HCT116 (cell line): Measurements from ENCODE around the gene NAB2. TPM values are rescaled to one million over a fixed set of nuclear protein-coding genes. Genes with fewer than 3 reads are reported as not detected.

Experiments
- ATAC-seq: fragments of 200-7000 bp; cut with Tn5 transposase; 2 replicates; pipeline ENCODE4 v1.9.1; 2020; ENCODE audit warnings: mild to moderate bottlenecking, moderate library complexity
- BruUV-seq: library from RNA; stranded (reverse); fragments of 400-500 nt; replicated peaks from 2 replicates; lab custom pipeline; 2021; lab: Mats Ljungman, UMichigan
- CTCF ChIA-PET: fragments of 300-600 bp; sonication (Branson Sonifier 250); formaldehyde crosslinking; loops from one replicate; lab custom pipeline; 2021; ENCODE audit warnings: antibody characterized with exemption; lab: Charles Lee
- POLR2A ChIA-PET: fragments of 300-600, 350-600 bp; sonication (Branson Sonifier 250); formaldehyde crosslinking; loops from one replicate; lab custom pipeline; 2021; ENCODE audit warnings: antibody characterized with exemption; lab: Charles Lee
- RAD21 ChIA-PET, 2 experiments: fragments of 300-600 bp; sonication (Branson Sonifier 250); formaldehyde crosslinking; loops; one replicate each; lab custom pipeline; 2023; ENCODE audit warnings: low total read pairs in 2 of 2; ENCODE audit not compliant: uncharacterized antibody in 2 of 2, unreplicated experiment in 2 of 2, low non-redundant PET in 1 of 2; lab: Charles Lee
- DNase-seq: peaks from one replicate; pipeline ENCODE4 v3.0.0-alpha.2; 2010; ENCODE audit warnings: low read depth, low spot score
- H2AFZ ChIP-seq: fragments of 200-600 bp; shearing (Covaris generic), sonication (generic); 2 replicates; pipeline ENCODE4 v1.6.1; 2017; ENCODE audit warnings: low read depth, mixed run types, mixed read lengths, antibody characterized with exemption, low read length; ENCODE audit not compliant: poor library complexity, severe bottlenecking
- H3K27ac ChIP-seq: 2 replicates; pipeline ENCODE4 v1.5.1; 2012; ENCODE audit warnings: low read depth, low read length
- H3K27me3 ChIP-seq: fragments of 200-600 bp; sonication (generic); 2 replicates; pipeline ENCODE4 v1.6.1; 2016; ENCODE audit warnings: mixed run types, low read length, mixed read lengths; ENCODE audit not compliant: insufficient read depth
- H3K36me3 ChIP-seq, 2 experiments: fragments of 200-500 bp in 1 of 2; fragments of 200-600 bp in 1 of 2; sonication (Bioruptor generic) in 1 of 2; sonication (generic) in 1 of 2; 2 replicates each; pipeline versions ENCODE4 v1.5.1 to v1.6.1; 2014 to 2016; ENCODE audit warnings: low read length in 2 of 2, inconsistent platforms in 1 of 2, mixed read lengths in 1 of 2, mixed run types in 1 of 2; ENCODE audit not compliant: insufficient read depth in 2 of 2, control insufficient read depth in 1 of 2
- H3K4me1 ChIP-seq, 2 experiments: fragments of 200-600 bp in 1 of 2; sonication (generic) in 1 of 2; 2 replicates each; pipeline versions ENCODE4 v1.5.1 to v1.6.1; 2012 to 2017; ENCODE audit warnings: low read length in 2 of 2, inconsistent platforms in 1 of 2, mild to moderate bottlenecking in 1 of 2, mixed read lengths in 1 of 2, mixed run types in 1 of 2, moderate library complexity in 1 of 2; ENCODE audit not compliant: insufficient read depth in 2 of 2, control insufficient read depth in 1 of 2
- H3K4me2 ChIP-seq: fragments of 200-600 bp; sonication (generic); 2 replicates; pipeline ENCODE4 v1.6.1; 2017; ENCODE audit warnings: mixed run types, low read length, mixed read lengths
- H3K4me3 ChIP-seq, 2 experiments: fragments of 200-600 bp in 1 of 2; sonication (generic) in 1 of 2; replicated peaks in 1 of 2; 2 replicates each; pipeline ENCODE4 v1.5.1; 2011 to 2016; ENCODE audit warnings: low read length in 2 of 2, control low read depth in 1 of 2, low read depth in 1 of 2, mild to moderate bottlenecking in 1 of 2, mixed read lengths in 1 of 2, mixed run types in 1 of 2
- H3K79me2 ChIP-seq: fragments of 200-600 bp; sonication (generic); 2 replicates; pipeline ENCODE4 v1.6.1; 2017; ENCODE audit warnings: mild to moderate bottlenecking, mixed run types, low read length, moderate library complexity, mixed read lengths; ENCODE audit not compliant: insufficient read depth
- H3K9ac ChIP-seq: fragments of 200-600 bp; sonication (generic); 2 replicates; pipeline ENCODE4 v1.6.1; 2016; ENCODE audit warnings: low read length, mixed read lengths
- H3K9me2 ChIP-seq: fragments of 200-600 bp; sonication (generic), shearing (Covaris generic); 2 replicates; pipeline ENCODE4 v1.6.1; 2017; ENCODE audit warnings: mixed run types, mild to moderate bottlenecking, moderate library complexity; ENCODE audit not compliant: insufficient read depth
- H3K9me3 ChIP-seq, 2 experiments: fragments of 200-500 bp in 1 of 2; fragments of 200-600 bp in 1 of 2; sonication (Bioruptor generic) in 1 of 2; sonication (generic) in 1 of 2; 2 replicates each; pipeline ENCODE4 v1.6.1; 2014 to 2017; ENCODE audit warnings: low read length in 2 of 2, mixed read lengths in 2 of 2, inconsistent platforms in 1 of 2, low read depth in 1 of 2, mild to moderate bottlenecking in 1 of 2, mixed run types in 1 of 2, moderate library complexity in 1 of 2; ENCODE audit not compliant: control insufficient read depth in 1 of 2, insufficient read depth in 1 of 2
- H4K20me1 ChIP-seq: fragments of 200-600 bp; sonication (generic), shearing (Covaris generic); 2 replicates; pipeline ENCODE4 v1.6.1; 2017; ENCODE audit warnings: mixed run types, mild to moderate bottlenecking, moderate library complexity; ENCODE audit not compliant: insufficient read depth
- intact Hi-C: fragments of 100-400 bp; cut with micrococcal nuclease; formaldehyde crosslinking; loops from 2 replicates; pipeline ENCODE4 v1.10.0; 2022
- total RNA-seq: library from RNA; stranded (reverse); gene quantifications from one replicate; pipeline ENCODE4 v1.2.1, GENCODE V29; 2021; ENCODE audit not compliant: unreplicated experiment
- TF ChIP-seq, protein P1 (sequence below), 3 experiments: fragments of 200-600 bp in 1 of 3; sonication (generic) in 1 of 3; IDR thresholded peaks in 2 of 3; conservative IDR thresholded peaks in 1 of 3; 2 replicates each; pipeline ENCODE4 v1.5.1; 2012 to 2017; ENCODE audit warnings: low read depth in 2 of 3, low read length in 2 of 3, antibody characterized with exemption in 1 of 3, borderline replicate concordance in 1 of 3, control low read depth in 1 of 3, mild to moderate bottlenecking in 1 of 3, mixed read lengths in 1 of 3, mixed run types in 1 of 3, moderate library complexity in 1 of 3; ENCODE audit not compliant: insufficient read depth in 1 of 3

The NAB2 gene
- total RNA-seq, 1 experiment from 2014 or later: 77.1 TPM

- CTCF ChIA-PET: interaction anchor here (1.6 to 1.7 kb wide), 2 partner anchors 22 to 37 kb away, joined by 3 to 5 read pairs; no protein-coding TSS in a partner anchor
- Histone ChIP-seq H3K27ac (peak overlapping the region; percentile 41), H3K9me2 (no peaks in the 10 kb centered on the region), H3K9me3 (no peaks in the 10 kb centered on the region), H3K4me2 (peak overlapping the region; percentile 90), H2AFZ (no peak overlapping the region), H3K36me3 (peaks cover 20 to 31% of the 10 kb centered on the region in 2 experiments; a peak in 3 of 4 replicates), H3K4me1 (peaks cover 43 to 81% of the 10 kb centered on the region in 2 experiments), H3K79me2 (peaks cover 38% of the 10 kb centered on the region), H3K4me3 (peak overlapping the region in 1 of 2 experiments; percentile 61; a peak in 1 of 4 replicates), H4K20me1 (no peaks in the 10 kb centered on the region), H3K27me3 (no peaks in the 10 kb centered on the region), H3K9ac (no peak overlapping the region; the same call in 1 of the 2 replicates)
- TF ChIP-seq, protein P1, sequence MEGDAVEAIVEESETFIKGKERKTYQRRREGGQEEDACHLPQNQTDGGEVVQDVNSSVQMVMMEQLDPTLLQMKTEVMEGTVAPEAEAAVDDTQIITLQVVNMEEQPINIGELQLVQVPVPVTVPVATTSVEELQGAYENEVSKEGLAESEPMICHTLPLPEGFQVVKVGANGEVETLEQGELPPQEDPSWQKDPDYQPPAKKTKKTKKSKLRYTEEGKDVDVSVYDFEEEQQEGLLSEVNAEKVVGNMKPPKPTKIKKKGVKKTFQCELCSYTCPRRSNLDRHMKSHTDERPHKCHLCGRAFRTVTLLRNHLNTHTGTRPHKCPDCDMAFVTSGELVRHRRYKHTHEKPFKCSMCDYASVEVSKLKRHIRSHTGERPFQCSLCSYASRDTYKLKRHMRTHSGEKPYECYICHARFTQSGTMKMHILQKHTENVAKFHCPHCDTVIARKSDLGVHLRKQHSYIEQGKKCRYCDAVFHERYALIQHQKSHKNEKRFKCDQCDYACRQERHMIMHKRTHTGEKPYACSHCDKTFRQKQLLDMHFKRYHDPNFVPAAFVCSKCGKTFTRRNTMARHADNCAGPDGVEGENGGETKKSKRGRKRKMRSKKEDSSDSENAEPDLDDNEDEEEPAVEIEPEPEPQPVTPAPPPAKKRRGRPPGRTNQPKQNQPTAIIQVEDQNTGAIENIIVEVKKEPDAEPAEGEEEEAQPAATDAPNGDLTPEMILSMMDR (IDR thresholded peaks at IDR 0.05 in 2 of 3, conservative IDR thresholded peaks at IDR 0.05 in 1 of 3; ENCODE audit: borderline replicate concordance in 1 of 3, insufficient read depth in 1 of 3, low read depth in 2 of 3, low read length in 2 of 3): no peak
- no peak for DNase-seq
- RAD21 ChIA-PET: no interaction called here
- POLR2A ChIA-PET: interaction anchor here (4.8 kb wide), 1 partner anchor 20 kb away, joined by 50 read pairs; the partner anchor contains the start of gene STAT6
- intact Hi-C loops: no loop called here
- no peak for ATAC-seq
- no TSS peak for BruUV-seq
Observed at GRCh38 chr12:57090924-57091637, 2.2 kb downstream of the NAB2 start.
